HG03175 (cell line): ENCODE data around the gene TRIM2.

ENCODE experiments used
- ATAC-seq: cut with Tn5 transposase; IDR thresholded peaks from one replicate; pipeline ENCODE4 v1.9.1; 2021; ENCODE audit warnings: mild to moderate bottlenecking, moderate library complexity; ENCODE audit not compliant: unreplicated experiment

The TRIM2 gene

GRCh38 chr4:153271820-153272219 is 67.6 kb downstream of the TRIM2 start:
- ATAC-seq, result no peak

- no peak for ATAC-seq
These were observed 69.5 kb downstream of the TRIM2 start for GRCh38 chr4:153273751-153274150.

GRCh38 chr4:153274967-153275366 is 70.7 kb downstream of the TRIM2 start:
- no peak for ATAC-seq

GRCh38 chr4:153275380-153276276 is 71.4 kb downstream of the TRIM2 start:
- ATAC-seq, result no peak

- no peak for ATAC-seq
These were observed 72.7 kb downstream of the TRIM2 start for GRCh38 chr4:153276971-153277370.

GRCh38 chr4:153281476-153281875 is 77.2 kb downstream of the TRIM2 start:
- no peak for ATAC-seq

GRCh38 chr4:153282023-153282422 is 77.8 kb downstream of the TRIM2 start:
- no peak for ATAC-seq

GRCh38 chr4:153283260-153283659 is 79.0 kb downstream of the TRIM2 start:
- no peak for ATAC-seq

- no peak for ATAC-seq
These were observed 85.9 kb downstream of the TRIM2 start for GRCh38 chr4:153290134-153290533.

- ATAC-seq, result no peak
These were observed 87.3 kb downstream of the TRIM2 start for GRCh38 chr4:153291562-153291961.

GRCh38 chr4:153292897-153293741 is 88.9 kb downstream of the TRIM2 start:
- no peak for ATAC-seq

GRCh38 chr4:153293742-153294057 is 89.5 kb downstream of the TRIM2 start:
- no peak for ATAC-seq

GRCh38 chr4:153294631-153295030 is 90.4 kb downstream of the TRIM2 start:
- ATAC-seq, result no peak

- no peak for ATAC-seq
These were observed 91.0 kb downstream of the TRIM2 start for GRCh38 chr4:153295131-153295755.

- ATAC-seq, result no peak
These were observed 92.0 kb downstream of the TRIM2 start for GRCh38 chr4:153296040-153296823.

GRCh38 chr4:153297116-153297515 is 92.9 kb downstream of the TRIM2 start:
- no peak for ATAC-seq

GRCh38 chr4:153310793-153311192 is 106.5 kb downstream of the TRIM2 start:
- ATAC-seq, result no peak

GRCh38 chr4:153314915-153315314 is 110.7 kb downstream of the TRIM2 start:
- no peak for ATAC-seq

GRCh38 chr4:153318696-153319320 is 114.6 kb downstream of the TRIM2 start:
- peak; percentile 55 for ATAC-seq

- no peak for ATAC-seq
These were observed 118.5 kb downstream of the TRIM2 start for GRCh38 chr4:153322791-153323190.
